ENCODE measurements around the gene GPS1.

Gene GPS1

DNA sequence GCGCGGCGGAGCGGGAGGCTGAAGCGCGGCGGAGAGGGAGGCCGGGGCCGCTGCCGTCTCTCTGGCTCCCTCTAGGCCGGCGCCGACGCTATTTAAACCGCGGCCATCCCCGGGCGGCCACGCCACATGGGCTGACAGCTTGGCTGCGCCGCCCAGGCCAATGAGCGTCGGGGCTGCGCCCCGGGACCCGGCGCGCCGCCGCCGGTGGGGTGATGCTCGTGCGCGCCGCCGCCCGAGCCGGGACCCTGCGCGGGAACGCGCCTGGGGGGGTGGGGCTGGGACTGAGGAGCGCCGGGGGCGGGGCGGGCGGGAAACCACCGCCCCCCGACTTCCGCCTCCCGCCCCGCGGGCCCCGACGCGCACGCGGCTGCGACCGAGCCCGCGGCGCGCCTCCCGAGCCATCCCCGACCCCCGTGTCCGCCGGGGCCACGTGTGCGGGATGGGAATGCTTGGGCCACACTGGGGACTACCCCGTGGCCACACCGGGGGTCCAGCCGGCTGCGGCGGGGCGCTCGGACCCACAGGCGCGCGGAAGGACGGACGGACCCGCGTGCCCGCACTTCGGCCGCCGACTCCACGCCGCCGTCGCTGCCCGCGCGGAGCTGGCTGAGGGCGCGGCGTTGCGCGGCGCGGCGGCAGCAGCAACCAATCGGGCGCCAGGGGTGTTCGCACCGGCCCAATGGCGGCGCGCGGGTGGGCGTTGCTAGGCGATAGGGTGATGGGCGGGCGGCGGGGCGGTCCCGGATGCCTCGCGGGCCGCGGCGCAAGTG is 46.7 kb downstream of the GPS1 start, which contains the start of gene FASN:
TSS of gene FASN (minus strand) at position 68 of the 770 bp plus-strand sequence. CDS start 1,791 bp downstream, outside the sequence.
- no peaks in the 10 kb centered on the region for H3K27me3 ChIP-seq (ENCODE audit: insufficient read depth, low read length)
- peak within 1 kb of the TSS; percentile 92 for H3K27ac ChIP-seq (ENCODE audit: low read depth, low read length, poor library complexity, severe bottlenecking)
- no peaks in the 10 kb centered on the region for H3K9me2 ChIP-seq (ENCODE audit: low read depth, low read length)
- TF ChIP-seq CTCF (IDR thresholded peaks at IDR 0.05; ENCODE audit: low read length) (peak; percentile 26), EZH2 (IDR thresholded peaks at IDR 0.05; ENCODE audit: borderline replicate concordance, low read length) (no peak)
- H3K4me2 ChIP-seq (ENCODE audit: low read length): peak within 1 kb of the TSS; percentile 96
- peaks cover 19% of the 10 kb centered on the region for H3K79me2 ChIP-seq (ENCODE audit: insufficient read depth, low read length)
- H3K9me3 ChIP-seq (ENCODE audit: low read length): no peaks in the 10 kb centered on the region
- H3K9ac ChIP-seq (ENCODE audit: low read length): peak within 1 kb of the TSS; percentile 100
- no peak within 1 kb of the TSS for H2AFZ ChIP-seq (ENCODE audit: low read length)
- H3K4me1 ChIP-seq (ENCODE audit: insufficient read depth, low read length, severe bottlenecking): peaks cover 54% of the 10 kb centered on the region
- peaks cover 29% of the 10 kb centered on the region for H3K36me3 ChIP-seq (ENCODE audit: insufficient read depth, low read length)
- no peaks in the 10 kb centered on the region for H3F3A ChIP-seq (ENCODE audit: insufficient read depth, low read length)
- H4K20me1 ChIP-seq (ENCODE audit: insufficient read depth, low read length): no peaks in the 10 kb centered on the region
- H3K4me3 ChIP-seq (ENCODE audit: low read depth, low read length, poor library complexity, severe bottlenecking): peak within 1 kb of the TSS; percentile 97

DNA sequence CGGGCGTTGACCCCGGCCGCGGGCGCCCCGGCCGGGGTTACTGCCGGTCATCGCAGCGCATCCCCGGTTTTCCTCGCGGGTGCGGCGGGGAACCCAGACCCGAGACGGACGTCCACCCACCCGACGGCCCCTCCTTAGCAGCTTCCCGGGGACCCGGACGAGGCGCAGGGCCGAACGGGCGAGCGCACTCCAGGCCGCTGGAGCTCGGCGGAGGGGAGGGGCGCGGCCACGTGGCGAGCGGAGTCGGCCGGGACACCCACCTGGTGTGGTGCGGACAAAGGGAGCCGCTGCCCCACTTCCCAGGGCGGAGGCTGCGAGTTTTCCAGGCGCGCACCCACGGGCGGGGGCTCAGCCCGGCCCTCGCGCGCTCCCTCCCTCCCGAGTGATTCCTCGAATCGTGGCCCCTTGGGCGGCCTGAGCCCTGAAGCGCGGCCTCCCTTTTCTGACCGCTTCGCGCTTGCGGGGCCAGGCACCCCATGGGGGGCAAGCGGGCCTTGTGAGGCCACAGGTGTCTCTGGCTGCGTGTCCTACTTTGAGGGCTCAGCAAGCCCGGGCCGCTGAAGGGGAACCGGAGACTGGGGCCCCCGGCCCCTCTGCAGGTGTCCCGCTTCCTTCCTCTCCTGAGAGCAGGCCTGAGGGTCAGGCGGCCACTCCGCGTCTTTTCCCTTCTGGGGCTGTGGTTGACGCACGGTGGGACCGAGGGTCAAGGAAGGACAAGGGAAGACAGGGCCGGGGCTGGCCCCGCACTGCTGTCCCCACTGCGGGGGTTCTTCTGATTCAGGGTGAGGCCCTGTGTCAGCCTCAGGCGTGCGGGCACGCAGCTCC is 47.5 kb downstream of the GPS1 start:
- H3K9ac ChIP-seq (ENCODE audit: low read length): peak overlapping the region; percentile 94
- H3K27me3 ChIP-seq (ENCODE audit: insufficient read depth, low read length): no peaks in the 10 kb centered on the region
- H3F3A ChIP-seq (ENCODE audit: insufficient read depth, low read length): no peaks in the 10 kb centered on the region
- H2AFZ ChIP-seq (ENCODE audit: low read length): no peak overlapping the region
- H3K9me3 ChIP-seq (ENCODE audit: low read length): no peaks in the 10 kb centered on the region
- H3K36me3 ChIP-seq (ENCODE audit: insufficient read depth, low read length): peaks cover 22% of the 10 kb centered on the region
- no peak for TF ChIP-seq CTCF (IDR thresholded peaks at IDR 0.05; ENCODE audit: low read length)
- TF ChIP-seq EZH2 (IDR thresholded peaks at IDR 0.05; ENCODE audit: borderline replicate concordance, low read length): no peak
- H3K79me2 ChIP-seq (ENCODE audit: insufficient read depth, low read length): peaks cover 19% of the 10 kb centered on the region
- H3K4me3 ChIP-seq (ENCODE audit: low read depth, low read length, poor library complexity, severe bottlenecking): peak overlapping the region; percentile 77
- peaks cover 62% of the 10 kb centered on the region for H3K4me1 ChIP-seq (ENCODE audit: insufficient read depth, low read length, severe bottlenecking)
- peak overlapping the region; percentile 96 for H3K4me2 ChIP-seq (ENCODE audit: low read length)
- H4K20me1 ChIP-seq (ENCODE audit: insufficient read depth, low read length): no peaks in the 10 kb centered on the region
- peak overlapping the region; percentile 92 for H3K27ac ChIP-seq (ENCODE audit: low read depth, low read length, poor library complexity, severe bottlenecking)
- H3K9me2 ChIP-seq (ENCODE audit: low read depth, low read length): no peaks in the 10 kb centered on the region

DNA sequence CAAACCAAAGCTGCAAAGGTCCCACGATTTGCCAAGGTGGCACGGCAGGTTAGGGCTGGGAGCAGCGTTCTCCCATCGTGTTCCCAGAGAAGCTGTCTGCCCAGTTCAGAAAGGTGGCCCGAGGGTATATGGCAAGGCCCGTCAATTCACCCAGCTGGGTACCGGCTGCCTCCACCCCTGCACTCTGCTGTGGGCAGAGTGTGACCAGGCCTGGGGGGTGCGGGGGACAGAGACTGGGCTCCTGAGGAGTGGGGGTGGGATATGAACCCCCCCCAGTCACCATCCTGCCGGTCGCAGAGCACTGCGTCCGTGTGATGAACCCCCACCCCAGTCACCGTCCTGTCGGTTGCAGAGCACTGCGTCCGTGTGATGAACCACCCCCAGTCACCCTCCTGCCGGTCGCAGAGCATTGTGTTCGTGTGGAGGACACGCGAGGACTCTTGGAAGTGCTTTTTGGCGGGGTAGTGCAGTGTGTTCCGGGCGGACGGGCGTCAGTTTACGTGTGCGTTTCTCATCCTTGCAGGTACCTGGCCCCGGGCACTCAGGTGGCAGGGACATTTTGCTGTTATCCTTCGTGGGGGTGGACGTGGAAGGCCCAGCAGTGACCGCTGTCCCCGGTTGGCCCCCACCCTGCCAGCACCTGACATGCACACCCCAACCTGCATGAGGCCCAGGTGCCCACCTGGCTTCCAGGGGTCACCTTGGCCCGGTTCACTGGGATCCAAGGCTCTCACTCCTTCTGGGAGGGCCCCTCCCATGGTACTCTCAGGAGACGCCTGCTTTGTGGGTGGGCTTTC is 49.0 kb downstream of the GPS1 start:
- Histone ChIP-seq H3K27me3 (ENCODE audit: insufficient read depth, low read length) (no peaks in the 10 kb centered on the region), H4K20me1 (ENCODE audit: insufficient read depth, low read length) (no peaks in the 10 kb centered on the region), H3K9ac (ENCODE audit: low read length) (peak overlapping the region; percentile 94; the same call in 1 of the 2 replicates), H3K4me3 (ENCODE audit: low read depth, low read length, poor library complexity, severe bottlenecking) (peak overlapping the region; percentile 77), H3K36me3 (ENCODE audit: insufficient read depth, low read length) (peaks cover 11% of the 10 kb centered on the region; the same call in 1 of the 2 replicates), H3K79me2 (ENCODE audit: insufficient read depth, low read length) (peaks cover 18% of the 10 kb centered on the region), H3K4me2 (ENCODE audit: low read length) (peak overlapping the region; percentile 96), H2AFZ (ENCODE audit: low read length) (no peak overlapping the region), H3K4me1 (ENCODE audit: insufficient read depth, low read length, severe bottlenecking) (peaks cover 76% of the 10 kb centered on the region), H3K9me2 (ENCODE audit: low read depth, low read length) (no peaks in the 10 kb centered on the region), H3K9me3 (ENCODE audit: low read length) (no peaks in the 10 kb centered on the region), H3K27ac (ENCODE audit: low read depth, low read length, poor library complexity, severe bottlenecking) (peak overlapping the region; percentile 92), H3F3A (ENCODE audit: insufficient read depth, low read length) (no peaks in the 10 kb centered on the region)
- TF ChIP-seq EZH2 (IDR thresholded peaks at IDR 0.05; ENCODE audit: borderline replicate concordance, low read length) (no peak), CTCF (IDR thresholded peaks at IDR 0.05; ENCODE audit: low read length) (no peak)
